ENCODE data around the gene PLA2G2F.

PLA2G2F gene

GRCh38 chr1:20188455-20188817 lies 49.3 kb downstream of the PLA2G2F start:
- no peak overlapping the region for H3K9ac ChIP-seq (ENCODE audit: low read depth, low read length)
- no peak overlapping the region for H3K4me2 ChIP-seq (ENCODE audit: low read length)
- no peaks in the 10 kb centered on the region for H3K9me3 ChIP-seq (replicated peaks; ENCODE audit: low read length)
- H3K4me3 ChIP-seq (ENCODE audit: low read length) = no peak overlapping the region
- H3K36me3 ChIP-seq (ENCODE audit: insufficient read depth, low read length) = no peaks in the 10 kb centered on the region
- H3K27me3 ChIP-seq (ENCODE audit: control insufficient read depth, insufficient read depth, low read length) = peaks cover 95% of the 10 kb centered on the region
- no peaks in the 10 kb centered on the region for H3K4me1 ChIP-seq (ENCODE audit: control insufficient read depth, insufficient read depth, low read length)

GRCh38 chr1:20189664-20190063 lies 50.5 kb downstream of the PLA2G2F start:
- no peak overlapping the region for H3K9ac ChIP-seq (ENCODE audit: low read depth, low read length)
- no peak overlapping the region for H3K4me3 ChIP-seq (ENCODE audit: low read length)
- H3K36me3 ChIP-seq (ENCODE audit: insufficient read depth, low read length) = no peaks in the 10 kb centered on the region
- no peaks in the 10 kb centered on the region for H3K9me3 ChIP-seq (replicated peaks; ENCODE audit: low read length)
- peaks cover 95% of the 10 kb centered on the region for H3K27me3 ChIP-seq (ENCODE audit: control insufficient read depth, insufficient read depth, low read length)
- no peak overlapping the region for H3K4me2 ChIP-seq (ENCODE audit: low read length)
- H3K4me1 ChIP-seq (ENCODE audit: control insufficient read depth, insufficient read depth, low read length) = no peaks in the 10 kb centered on the region

- no peaks in the 10 kb centered on the region for H3K36me3 ChIP-seq (ENCODE audit: insufficient read depth, low read length)
- H3K9ac ChIP-seq (ENCODE audit: low read depth, low read length) = no peak overlapping the region
- no peak overlapping the region for H3K4me3 ChIP-seq (ENCODE audit: low read length)
- H3K4me2 ChIP-seq (ENCODE audit: low read length) = no peak overlapping the region
- no peaks in the 10 kb centered on the region for H3K9me3 ChIP-seq (replicated peaks; ENCODE audit: low read length)
- no peaks in the 10 kb centered on the region for H3K4me1 ChIP-seq (ENCODE audit: control insufficient read depth, insufficient read depth, low read length)
- peaks cover 89% of the 10 kb centered on the region for H3K27me3 ChIP-seq (ENCODE audit: control insufficient read depth, insufficient read depth, low read length)
These were observed 51.4 kb downstream of the PLA2G2F start for GRCh38 chr1:20190256-20191160.

GRCh38 chr1:20191266-20191825 lies 52.2 kb downstream of the PLA2G2F start:
- H3K27me3 ChIP-seq (ENCODE audit: control insufficient read depth, insufficient read depth, low read length) = peaks cover 83% of the 10 kb centered on the region
- no peak overlapping the region for H3K4me2 ChIP-seq (ENCODE audit: low read length)
- H3K9me3 ChIP-seq (replicated peaks; ENCODE audit: low read length) = no peaks in the 10 kb centered on the region
- H3K36me3 ChIP-seq (ENCODE audit: insufficient read depth, low read length) = no peaks in the 10 kb centered on the region
- H3K9ac ChIP-seq (ENCODE audit: low read depth, low read length) = no peak overlapping the region
- no peak overlapping the region for H3K4me3 ChIP-seq (ENCODE audit: low read length)
- no peaks in the 10 kb centered on the region for H3K4me1 ChIP-seq (ENCODE audit: control insufficient read depth, insufficient read depth, low read length)

- H3K4me1 ChIP-seq (ENCODE audit: control insufficient read depth, insufficient read depth, low read length) = no peaks in the 10 kb centered on the region
- no peak overlapping the region for H3K4me3 ChIP-seq (ENCODE audit: low read length)
- H3K36me3 ChIP-seq (ENCODE audit: insufficient read depth, low read length) = no peaks in the 10 kb centered on the region
- no peaks in the 10 kb centered on the region for H3K9me3 ChIP-seq (replicated peaks; ENCODE audit: low read length)
- H3K27me3 ChIP-seq (ENCODE audit: control insufficient read depth, insufficient read depth, low read length) = peaks cover 73% of the 10 kb centered on the region
- H3K4me2 ChIP-seq (ENCODE audit: low read length) = no peak overlapping the region
- H3K9ac ChIP-seq (ENCODE audit: low read depth, low read length) = no peak overlapping the region
These were observed 53.2 kb downstream of the PLA2G2F start for GRCh38 chr1:20192364-20192763.

GRCh38 chr1:20192871-20193411 lies 53.8 kb downstream of the PLA2G2F start:
- peaks cover 68% of the 10 kb centered on the region for H3K27me3 ChIP-seq (ENCODE audit: control insufficient read depth, insufficient read depth, low read length)
- H3K4me2 ChIP-seq (ENCODE audit: low read length) = no peak overlapping the region
- no peak overlapping the region for H3K4me3 ChIP-seq (ENCODE audit: low read length)
- no peaks in the 10 kb centered on the region for H3K4me1 ChIP-seq (ENCODE audit: control insufficient read depth, insufficient read depth, low read length)
- H3K9me3 ChIP-seq (replicated peaks; ENCODE audit: low read length) = no peaks in the 10 kb centered on the region
- no peak overlapping the region for H3K9ac ChIP-seq (ENCODE audit: low read depth, low read length)
- H3K36me3 ChIP-seq (ENCODE audit: insufficient read depth, low read length) = no peaks in the 10 kb centered on the region

- no peaks in the 10 kb centered on the region for H3K36me3 ChIP-seq (ENCODE audit: insufficient read depth, low read length)
- no peaks in the 10 kb centered on the region for H3K9me3 ChIP-seq (replicated peaks; ENCODE audit: low read length)
- H3K4me1 ChIP-seq (ENCODE audit: control insufficient read depth, insufficient read depth, low read length) = no peaks in the 10 kb centered on the region
- no peak overlapping the region for H3K4me3 ChIP-seq (ENCODE audit: low read length)
- no peak overlapping the region for H3K9ac ChIP-seq (ENCODE audit: low read depth, low read length)
- H3K4me2 ChIP-seq (ENCODE audit: low read length) = no peak overlapping the region
- peaks cover 59% of the 10 kb centered on the region for H3K27me3 ChIP-seq (ENCODE audit: control insufficient read depth, insufficient read depth, low read length)
These were observed 55.1 kb downstream of the PLA2G2F start for GRCh38 chr1:20194224-20194623.

GRCh38 chr1:20194757-20195461 lies 55.8 kb downstream of the PLA2G2F start:
- Histone ChIP-seq H3K27me3 (ENCODE audit: control insufficient read depth, insufficient read depth, low read length) (peaks cover 60% of the 10 kb centered on the region), H3K4me3 (ENCODE audit: low read length) (no peak overlapping the region), H3K9ac (ENCODE audit: low read depth, low read length) (no peak overlapping the region), H3K9me3 (replicated peaks; ENCODE audit: low read length) (no peaks in the 10 kb centered on the region), H3K4me2 (ENCODE audit: low read length) (no peak overlapping the region), H3K36me3 (ENCODE audit: insufficient read depth, low read length) (no peaks in the 10 kb centered on the region), H3K4me1 (ENCODE audit: control insufficient read depth, insufficient read depth, low read length) (no peaks in the 10 kb centered on the region)

- H3K4me2 ChIP-seq (ENCODE audit: low read length) = no peak overlapping the region
- no peak overlapping the region for H3K9ac ChIP-seq (ENCODE audit: low read depth, low read length)
- H3K36me3 ChIP-seq (ENCODE audit: insufficient read depth, low read length) = no peaks in the 10 kb centered on the region
- H3K4me3 ChIP-seq (ENCODE audit: low read length) = no peak overlapping the region
- H3K9me3 ChIP-seq (replicated peaks; ENCODE audit: low read length) = no peaks in the 10 kb centered on the region
- no peaks in the 10 kb centered on the region for H3K4me1 ChIP-seq (ENCODE audit: control insufficient read depth, insufficient read depth, low read length)
- H3K27me3 ChIP-seq (ENCODE audit: control insufficient read depth, insufficient read depth, low read length) = peaks cover 60% of the 10 kb centered on the region
These were observed 56.3 kb downstream of the PLA2G2F start for GRCh38 chr1:20195462-20195780.

- Histone ChIP-seq H3K4me1 (ENCODE audit: control insufficient read depth, insufficient read depth, low read length) (no peaks in the 10 kb centered on the region), H3K9me3 (replicated peaks; ENCODE audit: low read length) (no peaks in the 10 kb centered on the region), H3K9ac (ENCODE audit: low read depth, low read length) (no peak overlapping the region), H3K4me3 (ENCODE audit: low read length) (no peak overlapping the region), H3K36me3 (ENCODE audit: insufficient read depth, low read length) (no peaks in the 10 kb centered on the region), H3K4me2 (ENCODE audit: low read length) (no peak overlapping the region), H3K27me3 (ENCODE audit: control insufficient read depth, insufficient read depth, low read length) (peaks cover 55% of the 10 kb centered on the region)
These were observed 58.2 kb downstream of the PLA2G2F start for GRCh38 chr1:20197329-20197791.

GRCh38 chr1:20198296-20198695 lies 59.2 kb downstream of the PLA2G2F start:
- H3K27me3 ChIP-seq (ENCODE audit: control insufficient read depth, insufficient read depth, low read length) = peaks cover 54% of the 10 kb centered on the region

More at GRCh38 chr1:20198296-20198695, 59.2 kb downstream of the PLA2G2F start:
- no peak overlapping the region for H3K4me3 ChIP-seq (ENCODE audit: low read length)
- no peaks in the 10 kb centered on the region for H3K4me1 ChIP-seq (ENCODE audit: control insufficient read depth, insufficient read depth, low read length)
- no peak overlapping the region for H3K9ac ChIP-seq (ENCODE audit: low read depth, low read length)
- no peak overlapping the region for H3K4me2 ChIP-seq (ENCODE audit: low read length)
- no peaks in the 10 kb centered on the region for H3K9me3 ChIP-seq (replicated peaks; ENCODE audit: low read length)
- H3K36me3 ChIP-seq (ENCODE audit: insufficient read depth, low read length) = no peaks in the 10 kb centered on the region
